SH-SY5Y (cell line): Measurements from ENCODE around the gene MSI1.

Experiments used
- GATA2 ChIP-seq: IDR thresholded peaks from 2 replicates; pipeline ENCODE4 v1.6.1; 2011; ENCODE audit warnings: mild to moderate bottlenecking, low read depth, low read length
- GATA3 ChIP-seq: IDR thresholded peaks from 2 replicates; pipeline ENCODE4 v1.6.1; 2011; ENCODE audit warnings: low read depth, mild to moderate bottlenecking, low read length, moderate library complexity

DNA sequence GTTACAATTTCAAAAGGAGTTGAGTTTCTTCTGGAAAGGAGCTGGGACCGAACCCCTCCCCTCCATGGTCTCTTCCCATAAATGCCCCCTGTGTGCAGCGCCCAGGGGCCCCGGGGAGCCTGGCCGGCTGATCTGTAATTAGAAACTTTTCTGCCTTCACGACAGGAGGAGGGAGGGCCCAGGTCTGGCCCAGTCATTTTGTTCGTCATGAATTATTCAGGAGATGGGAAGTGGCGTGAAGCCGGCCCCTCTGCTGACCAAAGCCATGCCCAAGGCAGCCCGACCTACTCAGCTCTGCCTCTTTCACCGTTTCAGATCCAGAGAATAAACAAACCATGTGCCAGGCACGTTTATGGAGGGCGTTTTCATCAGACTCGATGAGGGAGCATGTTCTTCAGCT lies 33.3 kb upstream of the MSI1 start:
- TF ChIP-seq GATA2: no peak
- no peak for TF ChIP-seq GATA3
